HG02759 (cell line): Measurements from ENCODE around the gene TPI1.

Experiments used
- ATAC-seq: cut with Tn5 transposase; IDR thresholded peaks from one replicate; pipeline ENCODE4 v1.9.1; 2021; ENCODE audit warnings: mild to moderate bottlenecking, moderate library complexity; ENCODE audit not compliant: unreplicated experiment

TPI1 gene

DNA sequence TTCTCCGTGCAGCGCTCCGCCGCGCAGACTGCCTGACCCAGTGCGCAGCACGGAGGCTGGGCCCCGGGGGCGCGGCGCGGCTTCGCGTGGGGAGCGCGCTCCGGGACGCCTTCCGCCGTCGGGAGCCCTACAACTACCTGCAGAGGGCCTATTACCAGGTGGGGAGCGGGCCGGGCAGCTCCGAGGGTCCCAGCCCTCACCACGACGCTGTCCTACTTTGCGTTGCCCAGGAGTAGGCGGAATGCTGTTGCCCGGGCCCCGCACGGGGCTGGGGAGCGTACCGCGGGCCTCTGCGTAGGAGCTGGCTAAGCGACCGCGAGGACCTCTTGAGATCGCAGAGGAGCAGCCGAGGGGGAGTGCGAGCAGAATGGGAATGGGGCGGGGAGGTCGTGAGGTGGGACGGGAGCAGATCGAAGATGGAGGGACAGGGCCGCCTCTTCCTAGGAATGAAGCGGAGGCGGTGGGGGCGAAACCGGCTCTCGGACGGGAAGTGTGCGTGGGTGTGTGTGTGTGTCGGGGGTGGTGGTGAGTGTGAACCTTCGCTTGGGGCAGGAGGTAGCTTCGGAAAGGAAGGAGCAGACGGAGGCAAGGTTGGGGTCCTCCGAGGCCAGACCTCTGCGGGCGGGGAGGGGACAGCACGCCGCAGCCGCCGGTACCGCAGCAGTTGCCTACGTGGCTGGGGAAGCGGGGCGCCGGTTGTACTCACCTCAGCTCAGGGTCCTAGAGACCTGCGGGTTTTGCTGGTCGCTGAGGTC lies 38.4 kb upstream of the TPI1 start:
- ATAC-seq = peak; percentile 17

DNA sequence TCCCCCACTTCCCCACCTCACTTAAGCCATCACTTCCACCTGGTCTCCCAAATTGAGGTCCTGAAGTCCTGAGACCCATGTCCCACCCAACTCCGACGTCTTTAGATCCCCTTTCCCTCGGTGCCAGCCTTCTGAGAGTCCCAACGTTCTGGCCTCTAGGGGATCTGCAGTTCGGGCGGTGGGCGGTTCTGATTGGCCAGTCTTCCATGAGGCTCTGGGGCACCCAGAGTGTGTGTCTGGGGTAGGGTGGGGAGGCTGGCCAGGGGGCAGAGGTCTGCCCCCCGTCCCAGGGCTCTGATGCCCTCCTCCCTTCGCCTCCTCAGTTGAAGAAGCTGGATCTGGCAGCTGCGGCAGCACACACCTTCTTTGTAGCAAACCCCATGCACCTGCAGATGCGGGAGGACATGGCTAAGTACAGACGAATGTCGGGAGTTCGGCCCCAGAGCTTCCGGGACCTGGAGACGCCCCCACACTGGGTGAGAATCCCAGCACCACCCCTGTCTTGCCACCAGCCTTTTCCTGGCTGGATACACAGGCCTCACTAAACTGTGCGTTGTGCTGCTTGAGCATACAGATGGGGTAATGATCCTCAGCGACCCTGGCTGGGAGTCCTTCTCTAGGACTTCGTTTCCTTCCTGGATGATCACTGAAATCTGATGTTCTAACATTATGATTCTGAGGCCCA lies 37.7 kb upstream of the TPI1 start:
- ATAC-seq = no peak

DNA sequence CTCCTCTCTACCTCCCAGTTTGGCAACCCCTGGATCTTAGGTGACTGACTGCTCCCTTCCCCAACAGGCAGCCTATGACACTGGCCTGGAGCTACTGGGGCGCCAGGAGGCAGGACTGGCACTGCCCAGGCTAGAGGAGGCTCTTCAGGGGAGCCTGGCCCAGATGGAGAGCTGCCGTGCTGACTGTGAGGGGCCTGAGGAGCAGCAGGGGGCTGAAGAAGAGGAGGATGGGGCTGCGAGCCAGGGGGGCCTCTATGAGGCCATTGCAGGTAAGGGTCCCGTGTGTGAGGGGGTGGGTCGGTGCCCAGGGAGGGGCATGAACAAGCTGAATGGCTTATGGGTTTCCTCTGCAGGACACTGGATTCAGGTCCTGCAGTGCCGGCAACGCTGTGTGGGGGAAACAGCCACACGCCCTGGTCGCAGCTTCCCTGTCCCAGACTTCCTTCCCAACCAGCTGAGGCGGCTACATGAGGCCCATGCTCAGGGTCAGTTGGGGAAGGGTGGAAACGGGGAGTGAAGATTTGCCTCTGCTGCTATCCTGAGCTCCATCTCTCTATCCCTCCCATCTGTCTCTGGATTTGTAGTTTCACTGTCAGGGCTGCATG lies 36.9 kb upstream of the TPI1 start:
- ATAC-seq = no peak

DNA sequence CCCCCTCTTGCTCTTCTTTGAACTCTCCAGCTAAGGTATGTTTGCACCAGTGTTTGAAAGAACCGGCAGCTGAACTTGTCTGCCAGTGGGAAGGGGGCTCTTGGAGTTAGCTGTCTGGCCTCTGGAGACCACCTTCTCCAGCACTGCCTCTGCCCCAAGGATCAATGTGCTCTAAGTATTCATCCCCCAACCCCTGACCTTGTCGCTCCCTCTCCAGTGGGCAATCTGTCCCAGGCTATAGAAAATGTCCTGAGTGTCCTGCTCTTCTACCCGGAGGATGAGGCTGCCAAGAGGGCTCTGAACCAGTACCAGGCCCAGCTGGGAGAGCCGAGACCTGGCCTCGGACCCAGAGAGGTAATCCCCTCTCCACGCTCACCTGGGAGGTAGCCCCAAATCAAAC lies 36.3 kb upstream of the TPI1 start:
- ATAC-seq = no peak

DNA sequence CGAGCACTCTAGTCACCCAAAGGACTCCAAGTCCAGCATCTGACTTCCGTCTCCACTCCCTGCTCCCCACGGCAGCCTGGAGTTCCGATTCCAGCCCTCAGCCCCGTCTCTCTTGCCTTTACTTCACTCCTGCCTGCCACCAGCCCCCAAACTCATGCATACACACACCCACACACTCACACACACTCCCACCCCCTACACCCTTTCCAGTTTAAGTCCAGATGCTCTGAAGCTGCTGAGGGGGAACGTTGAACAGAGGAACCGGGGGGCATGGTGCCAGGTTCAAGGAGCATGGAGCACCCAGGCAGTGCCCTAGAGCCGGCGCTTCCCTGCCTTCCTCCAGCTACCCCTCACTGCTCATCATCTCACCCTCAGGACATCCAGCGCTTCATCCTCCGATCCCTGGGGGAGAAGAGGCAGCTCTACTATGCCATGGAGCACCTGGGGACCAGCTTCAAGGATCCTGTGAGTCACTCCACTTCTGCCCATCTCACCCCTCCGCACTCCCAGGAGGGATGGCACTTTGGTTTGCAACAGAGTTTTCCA lies 35.8 kb upstream of the TPI1 start:
- no peak for ATAC-seq

DNA sequence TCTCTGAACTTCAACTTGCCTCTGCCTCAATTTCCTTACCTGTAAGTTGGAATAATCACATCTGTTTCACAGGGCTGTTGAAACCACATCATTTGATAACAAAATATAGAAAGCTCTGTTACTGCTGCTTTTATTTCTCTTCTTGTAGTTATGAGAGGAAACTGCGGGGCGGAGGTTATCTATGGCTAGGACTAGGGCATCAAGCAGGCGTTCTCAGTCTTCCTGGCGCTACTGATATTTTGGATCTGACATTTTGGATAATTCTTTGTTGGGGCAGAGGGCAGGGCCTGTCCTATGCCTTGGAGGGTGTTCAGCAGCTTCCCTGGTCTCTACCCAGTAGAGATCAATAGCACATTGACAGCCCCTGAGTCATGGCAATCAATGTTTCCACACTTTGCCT lies 35.2 kb upstream of the TPI1 start:
- ATAC-seq = no peak

DNA sequence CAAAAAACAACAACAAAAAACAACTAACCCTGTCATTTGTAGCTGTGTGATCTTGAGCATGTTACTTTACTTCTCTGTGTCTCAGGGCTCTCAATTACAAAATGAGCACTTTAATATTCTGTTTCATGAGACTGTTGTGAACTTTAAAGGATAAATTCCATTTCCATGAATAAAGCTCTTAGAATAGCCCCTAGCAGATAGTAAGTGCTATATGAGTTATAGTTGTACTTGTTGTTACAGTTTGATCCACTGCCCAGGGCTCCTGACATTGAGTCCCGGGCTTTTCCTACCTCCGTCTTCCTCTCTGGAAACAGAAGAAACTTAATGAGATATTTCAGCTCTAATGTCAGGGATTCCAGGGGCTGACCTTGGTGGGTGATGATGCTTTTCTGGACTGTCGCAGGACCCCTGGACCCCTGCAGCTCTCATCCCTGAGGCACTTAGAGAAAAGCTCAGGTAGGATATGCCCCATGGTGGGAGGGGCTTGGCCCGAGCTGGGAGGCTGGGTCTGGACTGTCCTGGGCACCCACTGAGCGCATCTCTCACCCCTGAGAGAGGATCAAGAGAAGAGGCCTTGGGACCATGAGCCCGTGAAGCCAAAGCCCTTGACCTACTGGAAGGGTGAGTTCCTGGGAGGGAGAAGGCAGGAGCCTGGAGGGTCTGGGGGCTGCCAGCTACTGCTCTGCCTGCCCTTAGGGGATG lies 34.0 kb upstream of the TPI1 start:
- ATAC-seq = no peak

DNA sequence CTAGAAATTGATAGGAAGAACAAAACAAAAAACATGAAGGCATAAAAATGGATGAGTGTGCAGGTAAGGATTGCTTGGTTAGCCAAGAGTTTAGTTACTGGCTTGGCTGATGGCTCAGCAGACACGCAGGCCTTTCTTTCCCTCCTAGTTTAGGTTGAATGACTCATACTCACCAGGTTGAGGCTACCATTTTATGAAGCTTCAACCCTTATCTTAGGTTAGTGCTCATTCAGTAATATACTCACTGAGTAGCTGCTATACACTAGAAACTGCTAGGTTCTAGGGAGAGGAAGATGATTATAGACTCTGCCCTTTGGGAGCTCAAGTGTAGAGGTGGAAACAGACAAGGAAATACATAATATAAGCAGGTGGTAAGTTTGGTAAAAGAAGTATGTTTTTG lies 33.1 kb upstream of the TPI1 start:
- no peak for ATAC-seq

DNA sequence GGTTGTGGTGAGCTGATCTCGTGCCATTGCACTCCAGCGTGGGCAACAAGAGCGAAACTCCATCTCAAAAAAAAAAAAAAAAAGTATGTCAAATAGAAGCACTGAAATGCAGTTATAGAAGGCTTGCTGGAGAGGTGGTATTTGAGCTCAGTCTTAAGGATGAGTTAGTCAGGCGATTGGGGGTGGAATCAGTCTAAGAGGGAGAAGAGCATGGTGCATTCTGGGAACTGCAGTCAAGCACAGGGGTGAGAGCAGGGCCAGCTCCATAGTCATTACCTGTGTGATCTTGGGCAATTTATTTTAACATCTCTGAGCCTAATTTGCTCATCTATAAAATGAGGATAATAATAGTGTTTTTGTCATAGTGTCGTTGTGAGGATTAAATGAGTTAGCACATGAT lies 32.5 kb upstream of the TPI1 start:
- no peak for ATAC-seq

DNA sequence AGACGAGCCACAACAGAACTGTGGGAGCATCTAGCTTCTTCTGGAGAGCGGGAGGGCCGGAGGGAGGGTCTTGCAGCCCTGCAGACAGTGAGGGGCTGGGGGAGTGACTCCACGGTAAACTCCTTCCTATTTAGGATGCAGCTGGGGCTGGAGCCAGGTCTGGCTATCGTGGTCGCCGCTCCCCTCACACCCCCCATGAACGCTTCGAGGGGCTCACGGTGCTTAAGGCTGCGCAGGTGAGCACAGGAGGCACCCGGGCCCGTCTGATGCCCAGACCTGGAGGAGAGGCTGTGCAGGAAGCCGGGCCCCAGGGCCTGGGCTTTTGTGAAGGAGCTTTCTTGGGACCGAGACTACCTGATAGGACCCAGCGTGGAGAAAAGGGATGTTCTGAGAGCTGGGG lies 30.5 kb upstream of the TPI1 start:
- no peak for ATAC-seq

DNA sequence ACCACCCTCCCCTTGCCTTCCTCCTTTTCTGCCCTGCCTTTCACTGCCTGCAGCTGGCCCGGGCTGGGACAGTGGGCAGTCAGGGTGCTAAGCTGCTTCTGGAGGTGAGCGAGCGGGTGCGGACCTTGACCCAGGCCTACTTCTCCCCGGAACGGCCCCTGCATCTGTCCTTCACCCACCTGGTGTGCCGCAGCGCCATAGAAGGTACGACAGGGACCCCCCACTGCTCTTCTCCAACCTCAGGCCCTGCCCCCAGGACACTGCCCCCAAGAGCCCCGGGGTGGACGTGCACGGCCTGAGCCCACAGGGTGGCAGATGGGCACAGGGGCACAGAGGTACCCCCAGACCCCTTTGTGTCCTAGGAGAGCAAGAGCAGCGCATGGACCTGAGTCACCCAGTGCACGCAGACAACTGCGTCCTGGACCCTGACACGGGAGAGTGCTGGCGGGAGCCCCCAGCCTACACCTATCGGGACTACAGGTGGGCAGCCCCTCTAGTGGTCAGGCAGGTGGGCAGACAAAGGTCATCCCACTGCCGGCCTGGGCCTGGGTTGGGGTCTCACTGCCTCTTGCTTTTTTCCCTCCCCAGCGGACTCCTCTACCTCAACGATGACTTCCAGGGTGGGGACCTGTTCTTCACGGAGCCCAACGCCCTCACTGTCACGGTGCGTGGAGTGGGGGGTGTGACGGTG lies 29.8 kb upstream of the TPI1 start:
- ATAC-seq = no peak

DNA sequence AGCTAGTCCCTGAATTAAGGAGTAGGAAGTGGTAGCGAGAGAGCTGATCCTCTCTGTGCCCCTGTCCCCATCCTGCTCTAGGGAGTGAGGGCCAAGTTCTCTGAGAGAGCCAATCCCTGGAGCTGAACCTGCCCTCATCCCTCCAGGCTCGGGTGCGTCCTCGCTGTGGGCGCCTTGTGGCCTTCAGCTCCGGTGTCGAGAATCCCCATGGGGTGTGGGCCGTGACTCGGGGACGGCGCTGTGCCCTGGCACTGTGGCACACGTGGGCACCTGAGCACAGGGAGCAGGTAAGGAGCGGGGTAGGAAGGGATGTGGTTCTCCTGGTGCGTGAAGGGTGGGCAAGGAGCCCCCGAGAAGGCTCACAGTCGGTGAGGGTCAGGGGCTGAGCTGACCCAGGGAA lies 28.5 kb upstream of the TPI1 start:
- no peak for ATAC-seq

DNA sequence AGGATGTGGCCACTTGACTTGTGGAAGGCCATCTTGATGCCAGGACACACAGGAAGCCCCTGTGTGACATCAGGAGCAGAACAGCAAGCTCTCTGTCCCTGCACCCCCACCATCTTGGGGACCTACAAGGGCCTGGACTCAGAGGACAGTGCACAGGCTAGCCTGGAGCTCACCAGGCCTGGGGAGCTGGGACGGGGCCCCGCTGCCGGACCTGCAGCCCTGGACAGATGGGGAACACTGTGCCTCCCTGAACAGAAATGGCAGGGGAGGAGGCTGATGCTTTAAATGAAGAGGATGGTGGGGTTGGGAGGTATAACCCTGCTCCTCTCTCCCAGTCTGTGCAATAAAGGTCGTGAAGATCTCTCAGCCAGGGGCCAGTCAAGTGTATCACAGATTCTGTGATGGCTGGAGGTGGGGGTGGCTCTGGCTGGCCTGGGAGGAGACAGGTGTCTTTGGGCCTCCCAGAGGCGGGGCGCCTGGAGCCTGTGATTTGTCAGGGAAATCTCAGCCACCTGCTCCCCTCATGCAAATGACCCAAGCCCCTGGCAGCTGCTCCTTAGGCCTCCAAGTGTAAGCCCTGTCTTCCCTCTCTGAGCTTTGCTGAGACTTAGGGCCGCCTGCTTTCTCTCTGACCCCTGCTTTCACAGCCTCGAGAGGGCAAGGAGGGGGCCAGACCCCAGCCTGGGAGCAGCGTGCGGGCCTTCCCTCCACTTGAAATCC lies 27.7 kb upstream of the TPI1 start:
- ATAC-seq = peak; percentile 87

DNA sequence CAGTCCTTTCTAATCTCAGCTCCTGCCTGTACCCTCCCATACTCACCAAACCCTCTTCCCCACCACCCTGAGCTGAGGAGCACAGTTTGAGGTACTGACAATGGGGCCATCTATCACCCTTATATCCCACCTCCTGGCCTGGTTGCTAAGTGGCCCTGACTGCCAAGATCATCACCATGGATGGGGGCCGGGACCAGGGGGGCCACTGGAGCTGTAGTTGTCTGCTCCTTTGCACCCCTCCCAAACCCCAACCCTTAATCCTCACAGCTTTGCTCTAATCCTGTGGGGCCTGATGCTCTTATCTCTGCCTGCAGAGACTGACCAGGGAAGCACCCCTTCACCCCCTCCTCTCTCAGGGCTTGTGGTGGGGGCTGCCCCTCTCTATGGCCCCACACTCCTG lies 27.0 kb upstream of the TPI1 start:
- no peak for ATAC-seq

DNA sequence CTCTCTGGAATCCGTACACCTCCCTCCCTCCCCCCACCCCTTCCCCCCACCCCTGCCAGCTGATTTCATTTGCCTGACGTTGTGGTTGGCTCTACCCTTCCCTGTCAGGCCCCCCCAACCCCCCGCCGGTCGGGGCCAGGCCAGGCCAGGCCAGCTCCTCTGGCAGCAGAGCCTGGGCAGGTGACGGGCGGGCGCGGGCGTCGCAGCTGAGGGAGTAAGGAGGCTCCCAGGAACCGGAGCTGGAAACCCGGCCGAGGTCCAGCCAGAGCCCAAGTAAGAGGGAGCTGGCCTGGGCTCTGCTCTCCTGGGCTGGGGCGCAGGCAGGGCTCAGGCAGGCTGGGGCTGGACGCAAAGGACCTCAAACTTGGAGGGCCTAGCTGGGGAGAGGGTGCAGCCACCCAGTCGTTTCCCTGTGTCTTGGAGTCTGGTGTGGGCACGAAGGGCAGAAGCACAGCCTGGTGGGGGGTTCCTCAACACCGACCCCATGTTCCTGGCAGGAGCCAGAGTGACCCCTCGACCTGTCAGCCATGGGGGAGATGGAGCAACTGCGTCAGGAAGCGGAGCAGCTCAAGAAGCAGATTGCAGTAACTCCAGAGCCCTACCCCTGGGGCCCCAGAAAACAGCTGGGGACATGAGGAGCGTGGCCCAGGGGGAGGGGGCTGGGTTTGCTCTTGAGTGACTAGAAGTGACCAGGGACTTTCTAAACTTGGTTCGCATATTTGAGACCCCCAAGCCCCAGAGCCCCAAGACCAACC lies 26.4 kb upstream of the TPI1 start, which contains the start of gene GNB3:
TSS of gene GNB3 (plus strand) at position 165 of the 755 bp plus-strand sequence. CDS start at position 528, 363 bp downstream.
- ATAC-seq = no peak

DNA sequence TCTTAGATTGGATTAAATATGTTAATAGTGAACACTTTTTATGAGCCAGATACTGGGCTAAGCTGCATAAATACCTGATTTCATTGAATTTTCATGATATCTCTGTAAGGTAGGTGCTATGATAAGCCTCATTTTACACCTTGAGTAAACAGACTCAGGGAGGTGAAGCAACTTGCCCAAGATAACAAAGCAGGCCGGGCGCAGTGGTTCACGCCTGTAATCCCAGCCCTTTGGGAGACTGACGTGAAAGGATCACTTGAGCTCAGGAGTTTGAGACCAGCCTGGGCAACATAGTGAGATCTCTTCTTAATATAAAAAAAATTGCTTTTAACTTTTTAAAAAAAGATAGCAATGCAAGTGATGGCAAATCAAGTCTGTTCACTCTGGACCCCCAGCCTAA lies 25.3 kb upstream of the TPI1 start:
- no peak for ATAC-seq

DNA sequence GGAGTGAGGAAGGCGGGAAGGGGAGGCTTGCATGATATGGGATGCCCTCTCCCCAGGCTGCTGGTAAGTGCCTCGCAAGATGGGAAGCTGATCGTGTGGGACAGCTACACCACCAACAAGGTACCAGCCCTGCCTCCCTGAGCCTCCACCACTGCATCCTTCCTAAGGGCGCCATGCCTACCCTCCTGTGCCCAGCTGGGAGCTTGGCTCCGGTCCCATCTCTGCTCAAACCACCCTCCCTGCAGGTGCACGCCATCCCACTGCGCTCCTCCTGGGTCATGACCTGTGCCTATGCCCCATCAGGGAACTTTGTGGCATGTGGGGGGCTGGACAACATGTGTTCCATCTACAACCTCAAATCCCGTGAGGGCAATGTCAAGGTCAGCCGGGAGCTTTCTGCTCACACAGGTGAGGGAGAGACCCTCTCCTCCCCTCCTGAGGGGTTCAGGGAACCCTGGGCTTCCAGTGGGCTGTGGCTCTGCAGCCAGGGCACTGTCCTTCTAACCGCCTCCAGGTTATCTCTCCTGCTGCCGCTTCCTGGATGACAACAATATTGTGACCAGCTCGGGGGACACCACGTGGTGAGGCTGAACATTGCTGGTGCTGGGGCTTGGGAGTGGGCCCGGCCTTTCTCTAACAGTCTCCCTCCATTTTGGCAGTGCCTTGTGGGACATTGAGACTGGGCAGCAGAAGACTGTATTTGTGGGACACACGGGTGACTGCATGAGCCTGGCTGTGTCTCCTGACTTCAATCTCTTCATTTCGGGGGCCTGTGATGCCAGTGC lies 24.0 kb upstream of the TPI1 start:
- ATAC-seq = no peak

DNA sequence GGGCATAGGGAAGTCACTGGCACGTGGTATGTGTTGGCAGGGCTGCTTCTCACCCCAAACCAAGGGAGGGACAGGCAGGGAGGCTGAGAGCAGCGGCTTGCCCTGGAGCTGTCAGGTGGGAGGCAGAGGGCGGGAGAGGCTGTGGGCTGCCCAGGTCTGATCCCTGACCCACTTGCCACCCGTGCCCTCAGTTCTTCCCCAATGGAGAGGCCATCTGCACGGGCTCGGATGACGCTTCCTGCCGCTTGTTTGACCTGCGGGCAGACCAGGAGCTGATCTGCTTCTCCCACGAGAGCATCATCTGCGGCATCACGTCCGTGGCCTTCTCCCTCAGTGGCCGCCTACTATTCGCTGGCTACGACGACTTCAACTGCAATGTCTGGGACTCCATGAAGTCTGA lies 21.9 kb upstream of the TPI1 start:
- no peak for ATAC-seq
